Trophoblast cell (in vitro differentiated cells and primary cell): Measurements from ENCODE around the gene OPRPN.

Source experiments
- DNase-seq, 2 donors: peaks; one replicate each; pipeline ENCODE4 v3.0.0-alpha.2; 2016
- H2AFZ ChIP-seq: 2 replicates; pipeline ENCODE4 v1.6.1; 2013; ENCODE audit warnings: low read length, moderate library complexity, mild to moderate bottlenecking; ENCODE audit not compliant: insufficient read depth, poor library complexity
- H2AK5ac ChIP-seq: 2 replicates; pipeline ENCODE4 v1.6.1; 2013; ENCODE audit warnings: mild to moderate bottlenecking, low read length
- H2BK120ac ChIP-seq: 2 replicates; pipeline ENCODE4 v1.6.1; 2013; ENCODE audit warnings: low read length, mild to moderate bottlenecking, moderate library complexity; ENCODE audit not compliant: insufficient read depth, poor library complexity
- H2BK12ac ChIP-seq: 2 replicates; pipeline ENCODE4 v1.6.1; 2013; ENCODE audit warnings: mild to moderate bottlenecking, low read length, moderate library complexity
- H2BK5ac ChIP-seq: 2 replicates; pipeline ENCODE4 v1.6.1; 2013; ENCODE audit warnings: low read length, low read depth, moderate library complexity, mild to moderate bottlenecking; ENCODE audit not compliant: poor library complexity
- H3K14ac ChIP-seq: 2 replicates; pipeline ENCODE4 v1.6.1; 2013; ENCODE audit warnings: mild to moderate bottlenecking, low read length
- H3K18ac ChIP-seq: 2 replicates; pipeline ENCODE4 v1.6.1; 2013; ENCODE audit warnings: mild to moderate bottlenecking, low read length
- H3K23ac ChIP-seq: 2 replicates; pipeline ENCODE4 v1.6.1; 2013; ENCODE audit warnings: low read length
- H3K27ac ChIP-seq: 2 replicates; pipeline ENCODE4 v1.5.1; 2013; ENCODE audit warnings: low read depth, mild to moderate bottlenecking, inconsistent platforms, low read length, moderate library complexity
- H3K27me3 ChIP-seq: 2 replicates; pipeline ENCODE4 v1.6.1; 2013; ENCODE audit warnings: inconsistent platforms, mild to moderate bottlenecking, low read length, moderate library complexity; ENCODE audit not compliant: insufficient read depth
- H3K36me3 ChIP-seq, 2 experiments: 1 replicate in 1 of 2; 2 replicates in 1 of 2; pipeline ENCODE4 v1.6.1; 2013; ENCODE audit warnings: low read length in 2 of 2, mild to moderate bottlenecking in 2 of 2, moderate library complexity in 1 of 2; ENCODE audit not compliant: insufficient read depth in 2 of 2, control insufficient read depth in 1 of 2
- H3K4ac ChIP-seq: 2 replicates; pipeline ENCODE4 v1.6.1; 2013; ENCODE audit warnings: low read depth, mild to moderate bottlenecking, low read length, moderate library complexity
- H3K4me1 ChIP-seq, 2 experiments: 1 replicate in 1 of 2; 2 replicates in 1 of 2; pipeline ENCODE4 v1.6.1; 2013; ENCODE audit warnings: low read length in 2 of 2, mild to moderate bottlenecking in 2 of 2, moderate library complexity in 1 of 2; ENCODE audit not compliant: insufficient read depth in 2 of 2, control insufficient read depth in 1 of 2
- H3K4me2 ChIP-seq: 2 replicates; pipeline ENCODE4 v1.6.1; 2013; ENCODE audit warnings: inconsistent platforms, mild to moderate bottlenecking, low read length, moderate library complexity
- H3K4me3 ChIP-seq: 2 replicates; pipeline ENCODE4 v1.5.1; 2013; ENCODE audit warnings: mild to moderate bottlenecking, low read depth, low read length, inconsistent platforms
- H3K79me1 ChIP-seq: one replicate; pipeline ENCODE4 v1.6.1; 2013; ENCODE audit warnings: low read length
- H3K79me2 ChIP-seq: 2 replicates; pipeline ENCODE4 v1.6.1; 2013; ENCODE audit warnings: low read length, mild to moderate bottlenecking; ENCODE audit not compliant: control insufficient read depth, insufficient read depth, poor library complexity
- H3K9ac ChIP-seq: 2 replicates; pipeline ENCODE4 v1.6.1; 2013; ENCODE audit warnings: mild to moderate bottlenecking, low read length
- H3K9me3 ChIP-seq: 2 replicates; pipeline ENCODE4 v1.6.1; 2013; ENCODE audit warnings: low read depth, mild to moderate bottlenecking, control low read depth, inconsistent platforms, low read length; ENCODE audit not compliant: insufficient read depth
- H4K12ac ChIP-seq: 2 replicates; pipeline ENCODE4 v1.6.1; 2013; ENCODE audit warnings: low read depth, mild to moderate bottlenecking, low read length, moderate library complexity
- H4K8ac ChIP-seq: 2 replicates; pipeline ENCODE4 v1.6.1; 2013; ENCODE audit warnings: low read depth, mild to moderate bottlenecking, low read length, moderate library complexity
- H4K91ac ChIP-seq: one replicate; pipeline ENCODE4 v1.6.1; 2013; ENCODE audit warnings: low read depth, mild to moderate bottlenecking, low read length, moderate library complexity
- WGBS: extraction: QIAGEN DNeasy Blood & Tissue Kit; methylation state at CpG from one replicate; pipeline ENCODE4 v1.1.7; 2013; ENCODE audit warnings: missing lambda C conversion rate; ENCODE audit not compliant: insufficient read length, insufficient coverage; ENCODE audit errors: extremely low coverage; 5-methylcytosine and 5-hydroxymethylcytosine counted together

Gene OPRPN

GRCh38 chr4:70399319-70399718 is 1.6 kb downstream of the OPRPN start:
- H3K9ac ChIP-seq, result no peak overlapping the region
- no peaks in the 10 kb centered on the region for H3K36me3 ChIP-seq
- H3K14ac ChIP-seq, result no peak overlapping the region
- no peak overlapping the region for H3K4me2 ChIP-seq
- H3K27ac ChIP-seq, result no peak overlapping the region
- no peaks in the 10 kb centered on the region for H3K4me1 ChIP-seq
- no peak overlapping the region for H4K12ac ChIP-seq
- no peaks in the 10 kb centered on the region for H3K79me1 ChIP-seq
- no peak overlapping the region for H3K18ac ChIP-seq
- H3K4me3 ChIP-seq, result no peak overlapping the region
- no peak overlapping the region for H3K4ac ChIP-seq
- no peak overlapping the region for H4K8ac ChIP-seq
- no peak overlapping the region for H2AK5ac ChIP-seq
- H3K23ac ChIP-seq, result no peak overlapping the region
- no peak for DNase-seq
- H2BK12ac ChIP-seq, result no peak overlapping the region
- H2BK5ac ChIP-seq, result no peak overlapping the region
- H4K91ac ChIP-seq, result no peak overlapping the region
- no CpG with 5 or more reads among the region's 1 CpG for WGBS
- H3K27me3 ChIP-seq, result no peaks in the 10 kb centered on the region
- H2AFZ ChIP-seq, result no peak overlapping the region
- no peaks in the 10 kb centered on the region for H3K79me2 ChIP-seq
- H3K9me3 ChIP-seq, result no peaks in the 10 kb centered on the region
- H2BK120ac ChIP-seq, result no peak overlapping the region

- Histone ChIP-seq H3K79me2 (no peaks in the 10 kb centered on the region), H4K12ac (no peak overlapping the region), H3K27me3 (no peaks in the 10 kb centered on the region), H3K36me3 (no peaks in the 10 kb centered on the region), H3K18ac (no peak overlapping the region), H3K4ac (no peak overlapping the region), H3K23ac (no peak overlapping the region), H2AFZ (no peak overlapping the region), H3K4me1 (no peaks in the 10 kb centered on the region), H2AK5ac (no peak overlapping the region), H3K9me3 (no peaks in the 10 kb centered on the region), H4K8ac (no peak overlapping the region), H4K91ac (no peak overlapping the region), H3K14ac (no peak overlapping the region), H3K79me1 (no peaks in the 10 kb centered on the region), H3K9ac (no peak overlapping the region), H3K4me3 (no peak overlapping the region), H2BK12ac (no peak overlapping the region), H3K4me2 (no peak overlapping the region), H2BK120ac (no peak overlapping the region), H3K27ac (no peak overlapping the region), H2BK5ac (no peak overlapping the region)
- no CpG with 5 or more reads among the region's 1 CpG for WGBS
- DNase-seq, result no peak
These were observed 5.0 kb downstream of the OPRPN start for GRCh38 chr4:70402762-70403161.

GRCh38 chr4:70405765-70406164 is 8.0 kb downstream of the OPRPN start:
- Histone ChIP-seq H2BK5ac (no peak overlapping the region), H2BK120ac (no peak overlapping the region), H3K4me1 (no peaks in the 10 kb centered on the region), H4K8ac (no peak overlapping the region), H3K23ac (no peak overlapping the region), H3K9ac (no peak overlapping the region), H2AFZ (no peak overlapping the region), H3K79me2 (no peaks in the 10 kb centered on the region), H3K79me1 (no peaks in the 10 kb centered on the region), H3K14ac (no peak overlapping the region), H3K4me3 (no peak overlapping the region), H3K36me3 (no peaks in the 10 kb centered on the region), H4K12ac (no peak overlapping the region), H2BK12ac (no peak overlapping the region), H3K18ac (no peak overlapping the region), H3K27me3 (no peaks in the 10 kb centered on the region), H3K4me2 (no peak overlapping the region), H3K4ac (no peak overlapping the region), H3K27ac (no peak overlapping the region), H2AK5ac (no peak overlapping the region), H4K91ac (no peak overlapping the region), H3K9me3 (no peaks in the 10 kb centered on the region)
- no peak for DNase-seq
- no CpG with 5 or more reads among the region's 6 CpGs for WGBS

- Histone ChIP-seq H3K27ac (no peak overlapping the region), H4K8ac (no peak overlapping the region), H3K4me3 (no peak overlapping the region), H3K9me3 (peaks cover 5% of the 10 kb centered on the region), H3K14ac (no peak overlapping the region), H3K23ac (no peak overlapping the region), H3K9ac (no peak overlapping the region), H4K91ac (no peak overlapping the region), H3K4ac (no peak overlapping the region), H3K79me1 (no peaks in the 10 kb centered on the region), H4K12ac (no peak overlapping the region), H2BK12ac (no peak overlapping the region), H3K36me3 (no peaks in the 10 kb centered on the region), H2BK120ac (no peak overlapping the region), H2BK5ac (no peak overlapping the region), H3K18ac (no peak overlapping the region), H2AFZ (no peak overlapping the region), H3K79me2 (no peaks in the 10 kb centered on the region), H3K4me1 (no peaks in the 10 kb centered on the region), H2AK5ac (no peak overlapping the region), H3K4me2 (no peak overlapping the region), H3K27me3 (no peaks in the 10 kb centered on the region)
- no peak for DNase-seq
- no CpG with 5 or more reads among the region's 1 CpG for WGBS
These were observed 27.6 kb downstream of the OPRPN start for GRCh38 chr4:70425306-70425705.
